Activated T-cell treated with anti-CD3 and anti-CD28 coated beads for 1 hour (primary cell): Measurements from ENCODE around the gene DCPS.
A peak's percentile ranks its signal among the peaks of the same experiment; 100 is the strongest.
"Not testable (repeated sequence)": the region's sequence is repeated elsewhere in the genome, so short reads cannot be mapped to it uniquely, and the experiment has no call there.

Experiments used
- DNase-seq: peaks from one replicate; pipeline ENCODE4 v3.0.0-alpha.2; 2020; ENCODE audit warnings: low read depth

Gene DCPS

DNA sequence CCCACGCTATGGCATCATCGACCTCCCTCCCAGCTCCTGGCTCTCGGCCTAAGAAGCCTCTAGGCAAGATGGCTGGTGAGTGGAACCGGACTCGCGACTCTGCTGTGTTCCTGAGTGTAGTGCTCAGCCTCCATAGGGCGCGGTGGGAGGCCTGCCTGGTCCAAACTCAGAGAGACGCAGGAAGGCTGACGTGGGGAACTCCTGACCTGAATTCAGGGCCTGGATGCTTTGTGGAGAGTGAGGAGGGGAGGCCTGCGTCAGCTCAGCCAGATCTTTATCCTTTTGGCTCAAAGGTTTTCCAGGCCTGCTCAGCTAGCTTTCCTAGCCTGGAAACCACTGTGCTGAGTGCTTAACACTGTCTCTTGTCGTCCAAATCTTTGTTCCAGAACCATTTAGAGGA, 13.0 kb upstream of the DCPS start:
- DNase-seq = no peak

DNA sequence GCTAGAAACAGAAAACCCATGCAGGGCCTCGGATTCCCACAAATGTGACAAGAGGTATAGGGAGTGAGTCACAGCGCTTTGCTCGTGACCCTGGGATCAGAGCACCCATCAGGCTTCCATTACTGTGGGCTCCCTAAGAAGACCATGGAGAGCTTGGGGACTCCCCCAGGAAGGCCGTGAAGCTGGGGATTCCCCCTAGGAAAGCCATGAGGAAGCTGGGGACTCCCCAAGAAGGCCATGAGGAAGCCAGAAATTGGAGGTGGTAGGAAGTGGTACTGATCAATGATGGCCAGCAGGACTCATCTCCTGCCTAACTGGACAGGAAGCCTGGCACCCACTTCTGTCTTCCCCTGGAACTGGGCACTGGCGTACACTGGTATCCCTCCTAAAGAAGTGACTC, 10.1 kb upstream of the DCPS start:
- DNase-seq = no peak

DNA sequence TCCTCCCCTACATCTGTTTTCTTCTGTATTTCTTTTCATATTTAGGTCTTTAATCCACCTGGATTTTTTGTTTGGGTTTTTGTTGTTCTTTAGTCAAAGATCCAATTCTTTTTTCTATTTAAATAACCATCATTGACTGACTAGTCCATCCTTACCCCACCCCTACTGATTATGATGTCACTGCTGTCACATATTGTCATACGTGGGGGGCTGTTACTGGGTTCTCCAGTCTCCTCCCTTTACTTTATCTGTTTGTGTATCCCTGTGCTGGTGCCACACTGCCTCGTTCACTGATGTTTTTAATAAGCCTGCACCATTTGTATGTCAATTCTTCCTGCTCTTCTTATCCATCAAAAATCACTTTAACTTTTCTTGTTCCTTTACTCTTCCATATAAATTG, 6.9 kb upstream of the DCPS start:
- DNase-seq = no peak

DNA sequence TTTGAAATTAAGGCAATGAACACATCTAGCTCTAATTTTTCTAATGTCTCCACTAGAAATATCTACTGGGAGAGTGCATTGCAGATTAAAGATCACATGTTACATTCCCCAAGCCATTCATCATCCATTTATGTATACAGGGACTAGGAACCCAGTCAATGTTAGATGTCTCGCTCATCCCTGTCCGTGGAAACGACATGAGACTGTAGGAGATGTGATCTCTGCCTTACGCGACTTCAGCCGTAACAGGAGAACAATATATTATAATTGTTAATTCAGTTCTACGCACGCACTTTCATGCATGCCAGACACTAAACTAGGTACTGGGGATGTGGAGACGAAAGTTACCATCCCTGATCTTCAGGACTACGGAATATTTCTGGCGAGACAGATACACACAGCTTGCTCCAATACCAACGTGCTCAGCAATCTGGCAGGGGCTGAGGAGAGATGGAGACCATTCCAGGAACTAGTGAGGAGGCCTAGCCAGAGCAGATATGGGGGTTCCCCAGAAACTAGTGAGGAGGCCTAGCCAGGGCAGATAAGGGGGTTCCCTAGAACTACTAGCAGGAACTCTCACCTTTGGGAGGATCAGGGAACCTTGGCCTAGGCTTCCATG, 706 bp downstream of the DCPS start:
- no peak for DNase-seq

DNA sequence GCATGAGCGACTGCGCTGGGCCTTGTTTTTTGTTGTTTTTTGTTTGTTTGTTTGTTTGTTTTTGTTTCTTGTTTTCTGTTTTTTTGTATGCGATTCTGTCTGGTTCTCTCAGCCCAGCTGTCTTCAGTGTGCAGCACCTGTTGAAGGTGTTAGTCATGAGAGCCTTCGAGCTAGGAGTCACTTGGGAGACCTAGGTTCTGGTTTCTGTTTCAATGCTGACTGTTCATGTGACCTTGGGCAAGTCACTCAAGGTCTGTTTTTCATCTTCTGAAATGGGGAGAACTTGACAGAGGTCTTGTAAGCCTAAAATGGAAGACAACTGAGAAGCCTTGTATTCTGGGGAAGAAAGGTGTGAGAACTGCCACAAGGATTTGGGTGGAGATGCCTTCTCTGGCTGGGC, 1.8 kb downstream of the DCPS start:
- DNase-seq = no peak

DNA sequence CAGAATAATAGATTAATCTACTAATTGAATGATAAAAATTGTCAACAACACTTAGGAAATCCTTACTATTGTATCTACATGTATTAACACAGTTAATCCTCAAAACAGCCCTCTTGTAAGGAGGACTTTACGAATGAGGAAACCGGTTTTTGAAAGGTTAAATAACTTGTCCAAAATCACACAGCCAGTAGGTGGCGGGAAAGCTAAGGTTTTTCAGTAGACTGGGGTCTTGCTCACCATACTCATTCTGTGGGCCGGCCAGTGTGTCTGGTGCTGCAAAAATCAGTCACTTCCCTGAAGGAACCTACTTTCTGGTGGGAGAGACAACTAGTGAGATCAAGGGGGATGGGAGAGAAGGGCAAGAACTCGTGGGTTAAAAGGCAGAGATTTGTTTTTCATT, 3.8 kb downstream of the DCPS start:
- DNase-seq = no peak

DNA sequence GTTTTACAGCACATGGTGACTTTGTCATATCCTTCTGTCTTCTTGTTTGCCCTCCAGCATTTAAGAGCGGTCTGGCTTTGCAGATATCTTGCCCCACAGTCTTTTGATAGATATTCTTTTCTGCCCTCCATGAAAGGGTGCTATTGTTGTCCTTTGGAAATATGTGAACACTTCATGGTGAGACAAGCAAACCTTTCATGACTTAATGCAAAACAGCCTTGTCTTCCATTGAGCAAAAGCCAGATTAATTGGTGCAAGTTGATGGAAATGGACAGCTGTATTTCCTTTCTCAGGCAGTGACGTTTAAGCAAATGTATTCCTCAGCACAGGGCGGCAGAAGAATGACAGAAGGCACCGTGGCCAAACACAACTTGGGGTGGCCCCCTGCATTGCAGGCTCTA, 4.4 kb downstream of the DCPS start:
- DNase-seq = no peak

DNA sequence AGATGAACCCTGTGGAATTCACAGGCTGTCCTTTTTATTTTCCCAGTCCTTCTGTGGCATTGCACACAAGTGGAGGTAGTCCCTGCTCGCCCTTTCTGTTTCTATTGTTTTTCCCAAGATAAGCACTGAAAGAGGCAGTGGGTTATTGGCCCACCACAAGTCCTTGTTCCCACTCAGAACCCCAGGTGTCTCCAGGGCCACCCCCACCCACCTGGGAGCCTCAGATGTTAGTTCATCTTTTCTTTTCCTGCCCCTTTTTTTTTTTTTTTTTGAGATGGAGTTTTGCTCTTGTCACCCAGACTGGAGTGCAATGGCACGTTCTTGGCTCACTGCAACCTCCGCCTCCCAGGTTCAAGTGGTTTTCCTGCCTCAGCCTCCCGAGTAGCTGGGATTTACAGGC, 4.9 kb downstream of the DCPS start:
- not testable (repeated sequence) for DNase-seq

DNA sequence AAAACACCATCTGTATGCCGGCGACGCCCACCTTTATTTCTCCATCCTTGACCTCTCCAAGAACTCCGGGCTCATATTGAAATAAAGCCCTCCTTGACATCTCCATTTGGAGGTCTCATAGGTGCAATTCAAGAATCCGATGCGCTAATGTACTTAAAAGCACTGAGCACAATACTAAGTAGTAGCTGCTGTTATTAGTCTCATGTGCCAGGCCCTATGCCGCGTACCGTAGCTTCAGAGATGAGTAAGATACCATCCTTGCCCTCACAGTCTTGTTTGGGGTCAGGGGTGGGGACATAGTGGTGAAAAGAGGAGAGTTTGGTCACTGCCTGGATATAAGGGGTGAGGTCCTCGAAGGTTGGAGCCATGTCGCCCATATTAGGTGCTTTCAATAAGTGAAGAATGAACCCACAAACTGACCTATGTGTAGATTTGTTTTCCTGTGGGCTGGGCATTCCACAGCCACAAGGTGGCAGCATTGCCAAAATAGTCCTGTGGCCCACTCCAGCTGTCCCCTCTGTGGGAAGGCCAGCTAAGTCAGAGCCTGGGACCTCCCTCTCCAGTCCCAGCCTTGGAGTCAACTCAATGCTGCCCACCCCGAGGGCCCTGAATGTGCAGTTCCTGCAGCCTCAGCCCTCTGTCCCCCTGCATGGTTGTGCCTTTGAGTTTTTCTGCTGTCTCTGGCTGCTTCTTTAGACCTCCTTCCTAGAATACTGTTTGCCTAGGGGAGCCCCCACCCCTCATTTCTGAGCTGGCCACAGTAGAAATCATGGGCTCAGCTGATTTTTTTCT, 6.5 kb downstream of the DCPS start:
- peak; percentile 42 for DNase-seq

DNA sequence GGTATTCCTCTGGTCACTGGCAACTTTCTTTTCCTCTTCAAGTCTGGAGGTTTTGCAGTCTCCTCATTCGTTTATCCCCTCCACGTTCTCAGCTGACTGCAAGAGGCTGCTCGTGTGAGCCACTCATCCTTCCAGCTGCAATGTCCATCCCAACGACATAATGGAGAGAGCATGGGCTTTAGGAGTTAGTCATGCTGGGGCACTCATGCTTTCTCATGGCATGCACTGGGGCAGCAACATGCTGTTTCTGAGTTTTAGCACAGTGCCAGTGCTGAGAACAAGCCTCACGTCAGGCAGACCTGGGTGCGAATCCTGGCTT, 7.1 kb downstream of the DCPS start:
- DNase-seq = no peak

DNA sequence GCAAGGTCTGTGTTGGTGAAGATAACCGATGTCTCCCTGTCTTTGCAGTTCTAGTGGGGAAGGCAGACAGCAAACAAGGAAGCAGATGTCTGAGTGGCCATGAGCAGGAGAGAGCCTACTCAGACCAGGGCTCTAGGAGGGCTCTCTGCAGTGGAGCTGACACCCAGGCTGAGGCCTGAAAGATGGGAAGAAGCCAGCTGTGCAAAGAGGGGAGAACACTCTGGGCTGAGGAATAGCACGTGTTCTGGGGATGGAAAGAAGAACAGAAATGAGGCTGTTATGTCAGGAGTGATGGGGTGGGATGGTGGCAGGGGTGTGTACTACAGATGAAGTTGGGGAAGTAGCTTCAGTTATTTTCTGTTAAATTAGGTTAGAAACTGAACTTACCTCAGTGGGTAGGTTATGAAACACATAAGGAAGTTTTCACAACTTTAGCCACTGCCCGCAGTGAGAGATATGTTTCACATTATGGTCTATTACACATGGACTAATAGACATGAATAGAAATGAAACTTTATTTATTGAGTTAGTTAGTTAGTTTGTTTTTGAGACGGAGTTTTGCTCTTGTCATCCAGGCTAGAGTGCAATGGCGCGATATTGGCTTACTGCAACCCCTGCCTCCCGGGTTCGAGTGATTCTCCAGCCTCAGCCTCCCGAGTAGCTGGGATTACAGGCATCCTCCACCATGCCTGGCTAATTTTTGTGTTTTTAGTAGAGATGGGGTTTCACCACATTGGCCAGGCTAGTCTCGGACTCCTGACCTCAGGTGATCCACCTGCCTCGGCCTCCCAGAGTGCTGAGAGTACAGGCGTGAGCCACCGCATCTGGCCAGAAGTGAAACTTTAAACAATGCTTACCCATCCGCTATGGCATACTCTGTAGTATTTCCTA, 7.8 kb downstream of the DCPS start:
- DNase-seq = no peak

DNA sequence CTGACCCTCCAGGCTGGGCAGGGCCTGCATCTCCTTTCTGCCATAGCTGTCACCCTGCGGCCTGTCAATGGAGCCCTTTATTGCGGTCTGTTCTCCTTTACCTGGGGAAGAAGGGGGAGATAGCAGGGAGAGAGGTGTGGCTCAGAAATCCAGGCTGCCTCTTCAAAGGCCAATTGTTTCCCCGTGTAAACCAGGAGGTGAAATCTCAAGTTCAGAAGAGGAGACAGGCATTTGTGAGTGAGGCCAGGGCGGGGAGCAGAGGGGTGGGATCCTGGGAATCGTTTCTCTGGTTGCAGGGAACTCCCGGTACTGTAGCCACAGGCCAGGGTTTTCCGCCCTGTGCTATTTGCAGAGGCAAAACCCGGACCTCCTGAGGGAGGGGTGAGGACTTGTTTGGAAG, 9.1 kb downstream of the DCPS start:
- no peak for DNase-seq

DNA sequence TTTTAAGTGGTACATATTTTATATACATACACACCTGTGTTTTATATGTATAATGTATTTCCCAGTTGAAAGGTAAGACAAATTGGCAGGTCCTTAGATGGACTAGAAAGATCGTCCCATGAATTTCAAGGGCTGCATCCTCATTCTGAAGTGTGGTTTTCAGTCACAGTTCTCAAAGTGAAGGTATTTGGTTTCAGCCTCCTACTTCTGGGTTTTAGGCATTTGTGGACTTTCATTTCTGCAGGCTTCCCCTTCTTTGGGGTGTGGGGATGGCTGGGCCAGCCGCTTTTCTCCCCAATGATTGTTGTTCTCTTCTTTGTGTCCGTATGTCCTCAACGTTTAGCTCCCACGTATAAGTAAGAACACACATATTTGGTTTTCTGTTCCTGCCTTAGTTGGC, 10.0 kb downstream of the DCPS start:
- no peak for DNase-seq

DNA sequence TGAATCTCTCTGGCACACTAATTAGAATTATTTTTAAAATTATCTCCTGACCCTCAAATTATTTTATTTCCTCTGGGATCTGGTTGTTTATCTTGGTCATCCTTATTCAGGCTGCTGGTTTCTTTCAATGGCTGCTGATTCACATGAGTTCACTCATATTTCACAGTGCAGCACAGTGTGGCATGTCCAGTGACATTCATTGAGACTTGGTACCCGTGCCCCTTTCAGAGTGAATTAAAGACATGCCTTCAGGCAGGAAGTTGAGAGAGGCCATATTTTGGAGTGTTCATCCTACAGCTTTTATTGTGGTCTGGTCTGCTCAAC, 13.5 kb downstream of the DCPS start:
- DNase-seq = no peak

DNA sequence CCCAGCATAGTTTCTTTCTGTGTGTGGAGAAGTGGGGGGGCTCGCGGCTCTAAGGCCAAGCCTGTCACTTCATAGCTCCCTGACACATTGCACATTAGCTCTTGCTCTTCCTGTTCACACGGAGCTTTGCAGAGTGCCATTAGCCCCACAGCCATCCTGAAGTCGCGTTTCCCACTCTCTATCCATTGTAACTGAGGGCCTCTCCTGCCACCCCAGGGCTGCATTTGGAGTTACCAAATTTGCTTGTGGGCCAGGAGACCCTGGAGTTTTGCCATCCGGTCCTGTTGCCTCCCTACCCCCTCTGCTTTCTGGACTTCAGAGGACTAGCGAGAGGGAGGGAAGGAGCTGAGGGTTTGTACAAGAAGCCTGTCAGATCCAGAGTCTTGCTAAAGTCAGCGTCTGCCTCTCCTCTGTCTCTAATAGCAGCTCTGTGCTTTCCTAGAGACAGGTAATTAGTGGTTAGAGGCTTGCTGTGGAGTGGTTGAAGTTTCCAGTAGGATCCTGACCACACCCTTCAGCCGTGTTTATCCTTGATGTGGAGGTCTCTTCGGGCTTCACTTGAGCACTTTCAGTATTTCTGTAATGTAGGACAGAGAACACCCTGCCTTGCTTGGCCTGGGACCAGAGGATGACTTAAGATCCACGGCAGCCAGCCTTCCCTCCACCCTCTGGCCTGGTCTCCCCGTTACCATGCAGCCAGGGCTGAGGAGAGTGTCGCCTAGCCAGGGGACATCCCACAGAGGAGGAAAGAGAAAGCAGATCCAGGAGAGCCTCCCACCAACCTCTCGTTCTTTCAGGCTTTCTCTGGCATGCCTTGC, 14.1 kb downstream of the DCPS start:
- no peak for DNase-seq

DNA sequence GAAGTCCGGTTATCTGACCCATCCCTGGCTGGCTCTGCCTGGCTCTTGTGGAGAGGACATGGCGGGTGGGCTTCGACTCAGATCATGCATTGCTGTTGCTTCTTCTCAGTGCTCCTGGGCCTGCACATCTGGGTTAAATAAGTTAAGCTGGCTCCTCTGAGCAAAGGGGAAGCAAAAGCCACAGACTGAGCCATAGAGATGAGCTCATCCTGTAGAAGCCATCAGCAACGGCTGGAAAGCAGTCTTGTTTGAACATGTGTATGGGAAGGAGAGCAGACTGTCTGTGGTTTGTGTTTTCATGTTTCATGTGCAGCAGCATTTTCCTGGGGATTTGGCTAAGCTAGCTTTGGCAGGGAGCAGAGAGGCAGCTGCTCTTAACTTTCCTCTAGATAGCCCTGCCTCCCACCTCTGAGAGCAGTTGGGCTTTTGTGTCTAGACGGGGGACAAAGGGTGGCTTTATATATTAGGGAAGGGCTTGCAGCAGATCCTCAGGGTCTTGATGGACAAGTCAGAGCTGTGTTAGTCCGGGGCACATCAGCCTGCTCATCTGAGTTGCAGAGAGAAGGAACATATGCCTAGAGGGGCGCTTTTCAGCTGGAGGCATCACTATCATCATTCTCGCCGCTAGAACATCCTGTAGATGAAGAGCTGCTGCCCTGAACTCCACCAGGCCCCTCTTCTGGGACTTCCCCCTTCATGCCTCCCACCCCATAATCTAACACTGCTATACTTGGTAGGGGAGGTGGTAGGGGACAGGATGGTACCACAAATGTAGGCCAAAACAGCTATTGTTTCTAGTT, 14.9 kb downstream of the DCPS start:
- no peak for DNase-seq

DNA sequence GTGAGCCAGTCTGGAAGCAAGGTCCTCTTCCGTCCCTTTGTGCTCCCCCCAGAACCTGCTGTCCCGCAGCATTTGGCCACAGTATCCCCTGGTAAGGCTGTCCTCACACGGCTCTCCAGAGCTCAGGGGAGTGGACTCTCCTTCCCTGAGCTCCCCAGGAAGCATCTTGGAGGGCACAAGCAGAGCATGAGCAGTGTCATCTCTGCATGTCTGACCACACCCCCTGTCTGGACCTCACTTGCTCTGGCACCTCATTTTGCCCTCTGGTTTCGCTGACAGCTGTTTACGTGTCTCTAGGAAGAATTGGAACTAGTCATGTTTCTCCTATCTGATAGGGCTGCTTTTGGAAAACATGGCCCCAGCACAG, 15.5 kb downstream of the DCPS start:
- DNase-seq = no peak

DNA sequence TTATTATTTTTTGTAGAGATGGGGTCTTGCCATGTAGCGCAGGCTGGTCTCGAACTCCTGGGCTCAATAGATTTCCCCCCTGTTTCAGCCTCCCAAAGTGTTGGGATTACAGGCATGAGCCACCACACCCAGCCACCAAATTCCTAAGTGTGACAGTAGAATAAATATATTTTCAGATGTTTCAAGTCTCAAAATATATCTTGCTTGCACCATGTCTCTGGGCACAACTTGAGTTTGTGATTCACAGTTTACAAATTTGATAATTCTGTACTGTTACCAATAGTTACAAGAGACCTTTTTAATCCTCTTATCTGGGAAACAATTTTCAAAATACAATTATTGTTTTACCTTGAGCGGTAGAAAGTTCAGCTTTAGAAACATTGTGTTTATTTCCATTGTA, 19.1 kb downstream of the DCPS start:
- no peak for DNase-seq

DNA sequence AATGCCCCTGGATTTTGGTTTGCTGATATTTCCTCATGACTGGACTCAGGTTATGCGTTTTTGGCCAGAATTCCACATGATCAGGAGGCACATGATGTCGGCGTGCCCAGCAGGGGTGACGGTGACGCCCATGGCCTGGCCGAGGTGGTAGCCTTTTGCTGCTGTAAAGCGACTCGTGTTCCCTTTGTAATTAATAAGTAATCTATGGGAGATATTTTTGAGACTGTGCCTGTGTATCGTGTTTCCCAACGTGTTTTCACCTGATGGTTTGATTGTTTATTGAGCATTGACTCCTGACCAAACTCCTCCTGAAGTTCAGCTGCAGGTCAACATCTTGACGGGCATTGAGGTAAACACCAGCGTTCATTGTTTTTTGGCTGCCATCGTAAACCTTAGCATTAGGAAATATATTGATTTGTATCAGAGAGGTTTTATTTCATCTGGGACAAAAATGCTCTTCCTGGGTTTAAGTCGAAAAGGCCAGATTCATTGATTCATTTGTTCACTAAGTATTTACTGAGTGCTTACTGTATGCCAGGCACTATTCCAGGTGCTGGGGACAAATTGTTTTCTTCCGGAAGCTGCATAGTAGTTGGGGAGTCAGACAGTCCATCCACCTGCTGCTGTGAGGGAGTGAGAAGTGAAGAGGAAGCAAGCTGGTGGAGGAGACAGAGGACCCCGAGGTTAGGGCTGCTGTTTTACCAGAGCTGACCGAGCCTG, 23.6 kb downstream of the DCPS start:
- DNase-seq = no peak

DNA sequence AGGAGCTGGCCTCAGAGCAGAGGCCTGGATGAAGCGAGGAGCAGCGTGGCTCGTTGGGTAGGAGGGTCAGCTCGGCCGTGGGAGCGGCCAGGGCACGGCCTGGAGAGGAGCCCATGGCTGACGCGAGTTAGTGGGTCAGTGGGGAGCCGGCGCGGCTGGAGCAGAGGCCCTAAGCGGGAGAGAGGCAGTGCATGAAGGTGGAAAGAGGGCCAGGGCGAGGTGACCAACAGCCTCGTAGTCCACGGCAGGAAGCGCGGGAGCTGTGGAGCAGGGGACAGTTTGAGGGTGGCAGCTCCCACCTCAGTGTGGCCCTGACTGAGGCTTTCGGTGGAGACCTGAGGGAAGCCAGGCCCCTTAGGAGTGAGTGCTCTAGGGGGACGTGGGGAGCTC, 24.1 kb downstream of the DCPS start:
- DNase-seq = no peak

DNA sequence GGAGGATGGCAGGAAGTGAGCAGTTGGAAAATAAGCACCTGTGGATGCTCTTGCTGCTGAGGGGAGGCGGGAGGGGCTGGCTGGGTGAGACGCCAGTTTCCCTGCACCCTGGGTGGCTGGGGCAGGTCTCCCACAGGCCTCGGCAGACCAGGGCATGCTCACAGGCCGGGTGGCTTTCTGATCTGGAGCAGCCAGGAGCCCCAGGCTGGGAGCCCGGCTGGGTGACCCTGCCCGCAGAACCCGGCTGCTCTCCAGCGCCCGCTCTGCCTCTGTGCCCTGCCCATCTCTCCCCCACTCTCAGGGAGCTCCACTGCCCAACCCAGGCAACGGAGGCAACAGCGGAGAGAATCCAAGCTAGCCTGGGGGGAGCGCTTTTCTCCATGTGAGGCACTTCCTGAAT, 24.6 kb downstream of the DCPS start:
- no peak for DNase-seq
